ENCODE results near the gene MICA. TPM values are rescaled to one million over a fixed set of nuclear protein-coding genes. Genes with fewer than 3 reads are reported as not detected.
"Not testable (repeated sequence)": the region's sequence is repeated elsewhere in the genome, so short reads cannot be mapped to it uniquely, and the experiment has no call there.

Gene MICA
- total RNA-seq, 1 donor from 2014 or later: 19.9 TPM

DNA sequence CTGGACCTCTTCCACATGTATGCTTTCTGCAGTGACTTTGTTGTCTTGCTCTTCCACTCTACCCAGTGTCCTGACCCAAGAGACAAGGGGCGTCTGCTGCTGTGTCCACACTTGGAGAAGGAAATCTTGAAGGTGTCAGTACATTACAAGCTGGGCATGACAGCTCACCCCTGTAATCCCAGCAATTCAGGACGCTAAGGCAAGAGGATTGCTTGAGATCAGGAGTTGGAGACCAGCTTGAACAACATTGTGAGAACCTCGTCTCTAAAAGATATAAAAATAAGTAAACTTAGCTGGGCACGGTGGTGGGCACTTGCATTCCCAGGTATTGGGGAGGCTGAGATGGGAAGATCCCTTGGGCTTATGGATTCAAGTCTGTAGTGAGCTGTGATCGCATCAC lies 40.6 kb upstream of the MICA start:
- no peak overlapping the region for H3K27ac ChIP-seq
- TF ChIP-seq POLR2A (IDR thresholded peaks at IDR 0.05) (no peak), POLR2AphosphoS5 (IDR thresholded peaks at IDR 0.05; ENCODE audit: insufficient read depth in 1 of 2, low read depth in 1 of 2) (no peak), CTCF (IDR thresholded peaks at IDR 0.05) (no peak)
- intact Hi-C loops (cut with DNase I): no loop called here
- H3K4me3 ChIP-seq: no peak overlapping the region
- no peaks in the 10 kb centered on the region for H3K36me3 ChIP-seq
- no peaks in the 10 kb centered on the region for H3K27me3 ChIP-seq
- no peaks in the 10 kb centered on the region for H3K4me1 ChIP-seq
- DNase-seq (ENCODE audit: extremely low spot score in 2 of 2): no peak
- H3K9me3 ChIP-seq: no peaks in the 10 kb centered on the region

GRCh38 chr6:31363811-31364210 lies 39.6 kb upstream of the MICA start:
- DNase-seq (ENCODE audit: extremely low spot score in 2 of 2): no peak
- TF ChIP-seq POLR2AphosphoS5 (IDR thresholded peaks at IDR 0.05; ENCODE audit: insufficient read depth in 1 of 2, low read depth in 1 of 2): no peak
- no peak for TF ChIP-seq CTCF (IDR thresholded peaks at IDR 0.05)
- no peak for TF ChIP-seq POLR2A (IDR thresholded peaks at IDR 0.05)
- no peaks in the 10 kb centered on the region for H3K4me1 ChIP-seq
- intact Hi-C loops (cut with DNase I): no loop called here
- no peak overlapping the region for H3K4me3 ChIP-seq
- no peak overlapping the region for H3K27ac ChIP-seq
- H3K9me3 ChIP-seq: no peaks in the 10 kb centered on the region
- no peaks in the 10 kb centered on the region for H3K27me3 ChIP-seq
- no peaks in the 10 kb centered on the region for H3K36me3 ChIP-seq

DNA sequence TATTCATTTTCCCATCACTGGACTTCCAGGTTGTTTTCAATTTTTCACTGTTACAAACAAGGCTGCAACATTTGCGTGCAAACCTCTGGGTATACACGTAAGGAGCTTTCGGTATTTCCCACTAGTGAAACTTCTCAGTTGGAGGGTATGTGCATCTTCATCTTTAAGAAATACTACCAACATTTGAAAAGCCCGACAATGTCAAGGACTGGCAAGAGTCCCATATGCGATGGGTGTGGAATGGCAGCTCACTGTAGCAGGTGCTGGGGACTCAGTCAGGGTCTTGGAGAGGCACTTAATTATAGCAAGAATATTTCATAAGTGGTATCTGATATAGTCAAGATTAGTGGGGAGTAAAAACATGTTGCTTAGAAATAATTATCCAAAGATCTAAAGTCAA lies 37.5 kb upstream of the MICA start:
- Histone ChIP-seq H3K4me3 (no peak overlapping the region), H3K36me3 (no peaks in the 10 kb centered on the region), H3K9me3 (no peaks in the 10 kb centered on the region), H3K27me3 (no peaks in the 10 kb centered on the region), H3K4me1 (no peaks in the 10 kb centered on the region), H3K27ac (no peak overlapping the region)
- TF ChIP-seq CTCF (IDR thresholded peaks at IDR 0.05): no peak
- no peak for TF ChIP-seq POLR2A (IDR thresholded peaks at IDR 0.05)
- no peak for TF ChIP-seq POLR2AphosphoS5 (IDR thresholded peaks at IDR 0.05; ENCODE audit: insufficient read depth in 1 of 2, low read depth in 1 of 2)
- intact Hi-C loops (cut with DNase I): loop anchor here (5.0 kb wide), 2 partner anchors 169 to 229 kb away; partner anchors contain the start of gene PSORS1C2
- DNase-seq (ENCODE audit: extremely low spot score in 2 of 2): no peak

GRCh38 chr6:31366693-31367470 lies 36.5 kb upstream of the MICA start:
- intact Hi-C loops (cut with DNase I): loop anchor here (5.0 kb wide), 2 partner anchors 170 to 230 kb away; partner anchors contain the start of gene PSORS1C2
- no peaks in the 10 kb centered on the region for H3K36me3 ChIP-seq
- DNase-seq (ENCODE audit: extremely low spot score in 2 of 2): no peak
- no peak overlapping the region for H3K27ac ChIP-seq
- TF ChIP-seq POLR2A (IDR thresholded peaks at IDR 0.05): no peak
- peak; percentile 59 to 75 for TF ChIP-seq POLR2AphosphoS5 (IDR thresholded peaks at IDR 0.05; ENCODE audit: insufficient read depth in 1 of 2, low read depth in 1 of 2)
- TF ChIP-seq CTCF (IDR thresholded peaks at IDR 0.05): peak; percentile 92 to 99 (median 93)
- peak overlapping the region; percentile 24 to 33 for H3K4me3 ChIP-seq
- no peaks in the 10 kb centered on the region for H3K9me3 ChIP-seq
- no peaks in the 10 kb centered on the region for H3K27me3 ChIP-seq
- H3K4me1 ChIP-seq: no peaks in the 10 kb centered on the region

- no peak for DNase-seq (ENCODE audit: extremely low spot score in 2 of 2)
- Histone ChIP-seq H3K36me3 (no peaks in the 10 kb centered on the region), H3K27me3 (no peaks in the 10 kb centered on the region), H3K27ac (no peak overlapping the region), H3K4me1 (no peaks in the 10 kb centered on the region), H3K9me3 (no peaks in the 10 kb centered on the region), H3K4me3 (no peak overlapping the region)
- TF ChIP-seq CTCF (IDR thresholded peaks at IDR 0.05) (no peak), POLR2AphosphoS5 (IDR thresholded peaks at IDR 0.05; ENCODE audit: insufficient read depth in 1 of 2, low read depth in 1 of 2) (no peak), POLR2A (IDR thresholded peaks at IDR 0.05) (no peak)
- intact Hi-C loops (cut with DNase I): loop anchor here (5.0 kb wide), 2 partner anchors 171 to 231 kb away; partner anchors contain the start of gene PSORS1C2
These were observed 34.9 kb upstream of the MICA start for GRCh38 chr6:31368461-31368860.

DNA sequence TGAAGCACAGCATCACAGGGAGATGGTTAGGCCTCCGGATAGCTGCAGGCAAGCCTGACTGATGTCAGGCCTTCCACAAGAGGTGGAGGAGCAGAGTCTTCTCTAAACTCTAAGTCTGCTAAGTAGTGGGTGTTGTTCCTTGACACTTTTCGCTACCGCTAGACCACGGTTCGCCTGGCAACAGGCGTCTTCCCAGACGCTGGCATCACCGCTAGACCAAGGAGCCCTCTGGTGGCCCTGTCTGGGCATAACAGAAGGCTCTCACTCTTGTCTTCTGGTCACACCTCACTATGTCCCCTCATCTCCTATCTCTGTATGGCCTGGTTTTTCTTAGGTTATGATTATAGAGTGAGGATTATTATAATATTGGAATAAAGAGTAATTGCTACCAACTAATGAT lies 29.3 kb upstream of the MICA start:
- H3K4me3 ChIP-seq; H3K4me1 ChIP-seq; H3K9me3 ChIP-seq; H3K27ac ChIP-seq; intact Hi-C loops (cut with DNase I); DNase-seq (ENCODE audit: extremely low spot score in 2 of 2); H3K27me3 ChIP-seq; H3K36me3 ChIP-seq: not testable (repeated sequence)
